Stimulated activated CD8-positive, alpha-beta memory T cell treated with anti-CD3 and anti-CD28 coated beads, Interleukin-7, amount 100 ng/mL, for 24 hours (primary cell): Measurements from ENCODE around the gene LYPD6B.
"Not testable (repeated sequence)": the region's sequence is repeated elsewhere in the genome, so short reads cannot be mapped to it uniquely, and the experiment has no call there.

Experiments used
- DNase-seq: peaks from one replicate; pipeline ENCODE4 v3.0.0-alpha.2; 2020; ENCODE audit warnings: low read depth

LYPD6B gene

GRCh38 chr2:149218497-149218896 is 180.0 kb downstream of the LYPD6B start:
- DNase-seq = no peak

- no peak for DNase-seq
Measured at GRCh38 chr2:149219856-149220255, 181.4 kb downstream of the LYPD6B start.

- DNase-seq = no peak
Measured at GRCh38 chr2:149221002-149221401, 182.5 kb downstream of the LYPD6B start.

GRCh38 chr2:149221898-149222297 is 183.4 kb downstream of the LYPD6B start:
- no peak for DNase-seq

- DNase-seq = no peak
Measured at GRCh38 chr2:149223472-149224095, 185.1 kb downstream of the LYPD6B start.

- no peak for DNase-seq
Measured at GRCh38 chr2:149224543-149224942, 186.0 kb downstream of the LYPD6B start.

GRCh38 chr2:149225446-149225845 is 186.9 kb downstream of the LYPD6B start:
- DNase-seq = no peak

- no peak for DNase-seq
Measured at GRCh38 chr2:149226790-149227189, 188.3 kb downstream of the LYPD6B start.

- DNase-seq = no peak
Measured at GRCh38 chr2:149235816-149236375, 197.4 kb downstream of the LYPD6B start.

GRCh38 chr2:149236410-149236809 is 197.9 kb downstream of the LYPD6B start:
- DNase-seq = no peak

- no peak for DNase-seq
Measured at GRCh38 chr2:149246186-149246585, 207.7 kb downstream of the LYPD6B start.

- DNase-seq = not testable (repeated sequence)
Measured at GRCh38 chr2:149251436-149251835, 212.9 kb downstream of the LYPD6B start.

- not testable (repeated sequence) for DNase-seq
Measured at GRCh38 chr2:149256877-149257276, 218.4 kb downstream of the LYPD6B start.

GRCh38 chr2:149258531-149258930 is 220.0 kb downstream of the LYPD6B start:
- no peak for DNase-seq

- DNase-seq = no peak
Measured at GRCh38 chr2:149259136-149259535, 220.6 kb downstream of the LYPD6B start.

- no peak for DNase-seq
Measured at GRCh38 chr2:149261692-149262091, 223.2 kb downstream of the LYPD6B start.
